Bronchial epithelial cell (primary cell): ENCODE measurements around the gene PLSCR1. TPM values are rescaled to one million over a fixed set of nuclear protein-coding genes. Genes with fewer than 3 reads are reported as not detected.

Experiments used
- DNase-seq: peaks from one replicate; pipeline ENCODE4 v3.0.0-alpha.2; 2010; ENCODE audit warnings: low read depth
- FAIRE-seq: peaks from 2 replicates; lab custom pipeline; 2011; peaks lifted over from hg19 to GRCh38; lab: Jason Lieb, UNC
- H3K27me3 ChIP-seq: 2 replicates; pipeline ENCODE4 v1.5.1; 2011; ENCODE audit warnings: low read length; ENCODE audit not compliant: control insufficient read depth, insufficient read depth
- H3K36me3 ChIP-seq: 2 replicates; pipeline ENCODE4 v1.5.1; 2011; ENCODE audit warnings: low read length; ENCODE audit not compliant: control insufficient read depth, insufficient read depth
- H3K4me3 ChIP-seq: 2 replicates; pipeline ENCODE4 v1.5.1; 2011; ENCODE audit warnings: mild to moderate bottlenecking, low read depth, low read length, control low read depth
- total RNA-seq: library from RNA; depleted of rRNA; stranded (reverse); fragments of >200 nt; gene quantifications from 2 replicates; pipeline ENCODE4 v1.2.1, GENCODE V29; 2014
- TF ChIP-seq, protein P1 (sequence below): IDR thresholded peaks from 2 replicates; pipeline ENCODE4 v1.5.1; 2011; ENCODE audit warnings: mild to moderate bottlenecking, moderate library complexity, low read length, control low read depth, inconsistent platforms; ENCODE audit not compliant: insufficient read depth, severe bottlenecking

Gene PLSCR1
- total RNA-seq, 1 donor from 2014 or later = 32.1 TPM

DNA sequence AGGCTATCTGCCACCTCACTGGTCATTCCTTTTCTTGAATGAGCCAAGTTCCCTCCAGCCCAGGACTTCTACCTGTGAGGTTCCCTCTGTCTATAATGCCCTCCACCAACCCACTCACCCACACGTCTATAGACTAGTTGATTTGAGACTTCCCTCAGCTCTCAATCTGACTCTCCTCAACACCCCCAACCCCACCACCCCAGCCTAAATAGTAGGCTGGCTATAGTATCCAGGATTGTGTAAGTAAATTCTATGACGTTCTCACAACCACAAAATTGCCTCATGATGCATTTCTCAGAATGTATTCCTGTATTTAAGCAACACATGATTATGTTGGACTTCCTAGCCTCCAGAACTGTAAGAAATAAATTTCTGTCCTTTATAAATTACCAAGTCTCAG, 2.2 kb downstream of the PLSCR1 start:
- peak; percentile 40 for DNase-seq
- no peak overlapping the region for H3K4me3 ChIP-seq
- TF ChIP-seq, protein P1, sequence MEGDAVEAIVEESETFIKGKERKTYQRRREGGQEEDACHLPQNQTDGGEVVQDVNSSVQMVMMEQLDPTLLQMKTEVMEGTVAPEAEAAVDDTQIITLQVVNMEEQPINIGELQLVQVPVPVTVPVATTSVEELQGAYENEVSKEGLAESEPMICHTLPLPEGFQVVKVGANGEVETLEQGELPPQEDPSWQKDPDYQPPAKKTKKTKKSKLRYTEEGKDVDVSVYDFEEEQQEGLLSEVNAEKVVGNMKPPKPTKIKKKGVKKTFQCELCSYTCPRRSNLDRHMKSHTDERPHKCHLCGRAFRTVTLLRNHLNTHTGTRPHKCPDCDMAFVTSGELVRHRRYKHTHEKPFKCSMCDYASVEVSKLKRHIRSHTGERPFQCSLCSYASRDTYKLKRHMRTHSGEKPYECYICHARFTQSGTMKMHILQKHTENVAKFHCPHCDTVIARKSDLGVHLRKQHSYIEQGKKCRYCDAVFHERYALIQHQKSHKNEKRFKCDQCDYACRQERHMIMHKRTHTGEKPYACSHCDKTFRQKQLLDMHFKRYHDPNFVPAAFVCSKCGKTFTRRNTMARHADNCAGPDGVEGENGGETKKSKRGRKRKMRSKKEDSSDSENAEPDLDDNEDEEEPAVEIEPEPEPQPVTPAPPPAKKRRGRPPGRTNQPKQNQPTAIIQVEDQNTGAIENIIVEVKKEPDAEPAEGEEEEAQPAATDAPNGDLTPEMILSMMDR = no peak

DNA sequence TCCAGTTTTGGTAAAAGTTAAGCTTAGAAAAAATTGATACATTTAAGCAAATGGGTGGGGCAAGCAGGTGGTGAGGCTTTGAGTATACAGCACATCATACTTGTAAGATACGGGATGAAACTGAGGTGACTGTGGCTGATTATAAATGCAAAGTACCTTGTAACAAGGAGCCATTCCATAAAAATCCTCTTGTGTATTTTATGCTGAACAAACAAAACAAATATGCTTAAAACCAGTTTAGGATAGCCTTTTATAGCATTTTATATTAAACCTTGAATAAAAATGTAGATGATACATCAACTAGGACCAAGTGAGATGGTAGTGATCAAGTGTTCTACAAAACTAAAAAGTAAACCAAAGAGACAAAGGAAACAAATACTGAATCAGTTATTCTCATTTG, 3.4 kb downstream of the PLSCR1 start:
- DNase-seq = no peak
- Histone ChIP-seq H3K36me3 (no peaks in the 10 kb centered on the region), H3K27me3 (no peaks in the 10 kb centered on the region), H3K4me3 (no peak overlapping the region)
- no peak for FAIRE-seq
- TF ChIP-seq, protein P1 = no peak

More for the DNA sequence above, 2.2 kb downstream of the PLSCR1 start:
- FAIRE-seq = no peak
- no peaks in the 10 kb centered on the region for H3K36me3 ChIP-seq
- no peaks in the 10 kb centered on the region for H3K27me3 ChIP-seq

DNA sequence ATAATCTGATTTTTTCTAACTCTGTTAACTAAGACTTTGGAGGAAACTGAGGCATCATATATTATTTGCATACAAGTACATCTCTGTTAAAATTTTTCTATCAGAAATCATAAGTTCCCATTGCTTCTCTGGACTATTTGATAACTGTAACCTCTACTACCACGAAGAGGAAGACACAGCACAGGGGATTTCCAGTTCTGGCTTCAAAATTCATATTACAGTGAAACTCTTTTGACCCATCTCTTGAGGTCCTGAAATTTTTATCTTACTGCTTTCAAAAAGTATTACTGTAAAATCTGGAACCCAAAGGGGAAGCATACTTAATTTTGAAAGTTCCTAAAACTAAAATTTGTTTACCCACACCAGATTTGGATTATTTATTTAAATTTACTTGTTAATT, 4.2 kb downstream of the PLSCR1 start:
- H3K36me3 ChIP-seq = no peaks in the 10 kb centered on the region
- DNase-seq = no peak
- TF ChIP-seq, protein P1 = no peak
- FAIRE-seq = no peak
- H3K27me3 ChIP-seq = no peaks in the 10 kb centered on the region
- H3K4me3 ChIP-seq = no peak overlapping the region

- Histone ChIP-seq H3K36me3 (no peaks in the 10 kb centered on the region), H3K27me3 (no peaks in the 10 kb centered on the region), H3K4me3 (no peak overlapping the region)
- FAIRE-seq (no peak), DNase-seq (no peak)
- TF ChIP-seq, protein P1 = no peak
These were observed 5.1 kb downstream of the PLSCR1 start for GRCh38 chr3:146539315-146539714.

- FAIRE-seq = no peak
- TF ChIP-seq, protein P1 = no peak
- no peak for DNase-seq
- H3K4me3 ChIP-seq = no peak overlapping the region
- no peaks in the 10 kb centered on the region for H3K36me3 ChIP-seq
- no peaks in the 10 kb centered on the region for H3K27me3 ChIP-seq
These were observed 6.8 kb downstream of the PLSCR1 start for GRCh38 chr3:146537603-146538002.

GRCh38 chr3:146536681-146537080, 7.7 kb downstream of the PLSCR1 start:
- FAIRE-seq (no peak), DNase-seq (no peak)
- Histone ChIP-seq H3K4me3 (no peak overlapping the region), H3K27me3 (no peaks in the 10 kb centered on the region), H3K36me3 (no peaks in the 10 kb centered on the region)
- TF ChIP-seq, protein P1 = no peak
